HEK293 (cell line): ENCODE measurements around the gene HES2.

Source experiments
- ATF2 ChIP-seq: fragments of 450-650 bp; formaldehyde crosslinking; IDR thresholded peaks from 2 replicates; pipeline ENCODE4 v1.5.1; 2016; ENCODE audit warnings: missing biosample characterization, missing genetic modification characterization, low read depth
- GLI4 ChIP-seq: fragments of 450-650 bp; formaldehyde crosslinking; IDR thresholded peaks from 2 replicates; pipeline ENCODE4 v1.5.1; 2016; ENCODE audit warnings: missing biosample characterization, missing genetic modification characterization
- KLF9 ChIP-seq: fragments of 450-650 bp; formaldehyde crosslinking; IDR thresholded peaks from 2 replicates; pipeline ENCODE4 v1.5.1; 2016; ENCODE audit warnings: missing biosample characterization, missing genetic modification characterization, low read depth
- REST ChIP-seq: fragments of 450-650 bp; formaldehyde crosslinking; IDR thresholded peaks from 2 replicates; pipeline ENCODE4 v1.5.1; 2016; ENCODE audit warnings: missing biosample characterization, missing genetic modification characterization
- SP2 ChIP-seq: fragments of 450-650 bp; formaldehyde crosslinking; IDR thresholded peaks from 2 replicates; pipeline ENCODE4 v1.5.1; 2016; ENCODE audit warnings: missing biosample characterization, missing genetic modification characterization
- ZNF24 ChIP-seq: fragments of 450-650 bp; formaldehyde crosslinking; IDR thresholded peaks from 2 replicates; pipeline ENCODE4 v1.5.1; 2016; ENCODE audit warnings: missing biosample characterization, missing genetic modification characterization
- ZNF510 ChIP-seq: fragments of 450-650 bp; formaldehyde crosslinking; IDR thresholded peaks from 2 replicates; pipeline ENCODE4 v1.5.1; 2018; ENCODE audit warnings: mild to moderate bottlenecking, missing genetic modification characterization, missing biosample characterization; ENCODE audit not compliant: insufficient replicate concordance
- ZNF791 ChIP-seq: fragments of 450-650 bp; formaldehyde crosslinking; IDR thresholded peaks from 2 replicates; pipeline ENCODE4 v1.5.1; 2016; ENCODE audit warnings: missing biosample characterization, missing genetic modification characterization
- TF ChIP-seq, protein P1 (sequence below): fragments of 450-650 bp; formaldehyde crosslinking; IDR thresholded peaks from 2 replicates; pipeline ENCODE4 v1.5.1; 2016; ENCODE audit warnings: missing biosample characterization, missing genetic modification characterization
- TF ChIP-seq, protein P2 (sequence below): fragments of 450-650 bp; formaldehyde crosslinking; IDR thresholded peaks from 2 replicates; pipeline ENCODE4 v1.5.1; 2016; ENCODE audit warnings: missing biosample characterization, missing genetic modification characterization

DNA sequence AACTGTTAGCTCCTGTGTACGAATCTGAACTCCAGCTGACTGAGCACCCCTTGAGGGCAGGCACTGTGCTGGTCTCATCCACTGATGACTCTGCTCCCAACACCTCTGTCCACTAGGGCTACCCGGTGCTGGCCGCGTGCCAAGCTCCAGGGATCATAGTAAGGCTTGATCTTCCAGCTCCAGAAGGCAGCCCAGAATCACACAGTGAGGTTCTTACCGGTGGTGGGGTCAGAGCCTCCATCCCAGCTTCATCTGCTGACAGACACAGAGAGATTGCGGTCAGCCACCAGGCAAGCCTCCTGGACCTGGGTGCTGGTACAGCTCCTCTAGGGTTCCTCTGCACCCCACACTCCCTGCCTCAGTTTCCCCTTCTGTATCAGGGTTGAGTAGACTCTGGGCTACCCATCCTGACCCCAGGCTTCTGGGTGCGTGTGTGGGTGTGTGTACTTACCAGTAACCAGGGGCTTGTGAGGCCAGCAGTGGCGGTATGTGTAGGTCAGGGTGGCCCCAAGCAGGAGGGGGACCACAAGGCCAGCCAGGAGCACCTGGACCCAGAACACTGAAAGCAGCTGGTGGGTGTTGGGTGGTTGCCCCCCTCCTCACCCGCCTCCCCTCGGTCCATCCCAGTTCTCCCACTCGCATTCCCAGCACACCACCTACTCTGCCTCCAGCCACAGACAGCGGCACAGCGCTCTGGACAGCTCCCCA, 42.8 kb upstream of the HES2 start:
- TF ChIP-seq ATF2: no peak
- TF ChIP-seq, protein P1, sequence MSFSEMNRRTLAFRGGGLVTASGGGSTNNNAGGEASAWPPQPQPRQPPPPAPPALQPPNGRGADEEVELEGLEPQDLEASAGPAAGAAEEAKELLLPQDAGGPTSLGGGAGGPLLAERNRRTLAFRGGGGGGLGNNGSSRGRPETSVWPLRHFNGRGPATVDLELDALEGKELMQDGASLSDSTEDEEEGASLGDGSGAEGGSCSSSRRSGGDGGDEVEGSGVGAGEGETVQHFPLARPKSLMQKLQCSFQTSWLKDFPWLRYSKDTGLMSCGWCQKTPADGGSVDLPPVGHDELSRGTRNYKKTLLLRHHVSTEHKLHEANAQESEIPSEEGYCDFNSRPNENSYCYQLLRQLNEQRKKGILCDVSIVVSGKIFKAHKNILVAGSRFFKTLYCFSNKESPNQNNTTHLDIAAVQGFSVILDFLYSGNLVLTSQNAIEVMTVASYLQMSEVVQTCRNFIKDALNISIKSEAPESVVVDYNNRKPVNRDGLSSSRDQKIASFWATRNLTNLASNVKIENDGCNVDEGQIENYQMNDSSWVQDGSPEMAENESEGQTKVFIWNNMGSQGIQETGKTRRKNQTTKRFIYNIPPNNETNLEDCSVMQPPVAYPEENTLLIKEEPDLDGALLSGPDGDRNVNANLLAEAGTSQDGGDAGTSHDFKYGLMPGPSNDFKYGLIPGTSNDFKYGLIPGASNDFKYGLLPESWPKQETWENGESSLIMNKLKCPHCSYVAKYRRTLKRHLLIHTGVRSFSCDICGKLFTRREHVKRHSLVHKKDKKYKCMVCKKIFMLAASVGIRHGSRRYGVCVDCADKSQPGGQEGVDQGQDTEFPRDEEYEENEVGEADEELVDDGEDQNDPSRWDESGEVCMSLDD (tag by site-specific recombination): no peak
- TF ChIP-seq, protein P2, sequence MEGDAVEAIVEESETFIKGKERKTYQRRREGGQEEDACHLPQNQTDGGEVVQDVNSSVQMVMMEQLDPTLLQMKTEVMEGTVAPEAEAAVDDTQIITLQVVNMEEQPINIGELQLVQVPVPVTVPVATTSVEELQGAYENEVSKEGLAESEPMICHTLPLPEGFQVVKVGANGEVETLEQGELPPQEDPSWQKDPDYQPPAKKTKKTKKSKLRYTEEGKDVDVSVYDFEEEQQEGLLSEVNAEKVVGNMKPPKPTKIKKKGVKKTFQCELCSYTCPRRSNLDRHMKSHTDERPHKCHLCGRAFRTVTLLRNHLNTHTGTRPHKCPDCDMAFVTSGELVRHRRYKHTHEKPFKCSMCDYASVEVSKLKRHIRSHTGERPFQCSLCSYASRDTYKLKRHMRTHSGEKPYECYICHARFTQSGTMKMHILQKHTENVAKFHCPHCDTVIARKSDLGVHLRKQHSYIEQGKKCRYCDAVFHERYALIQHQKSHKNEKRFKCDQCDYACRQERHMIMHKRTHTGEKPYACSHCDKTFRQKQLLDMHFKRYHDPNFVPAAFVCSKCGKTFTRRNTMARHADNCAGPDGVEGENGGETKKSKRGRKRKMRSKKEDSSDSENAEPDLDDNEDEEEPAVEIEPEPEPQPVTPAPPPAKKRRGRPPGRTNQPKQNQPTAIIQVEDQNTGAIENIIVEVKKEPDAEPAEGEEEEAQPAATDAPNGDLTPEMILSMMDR (tag by site-specific recombination): peak; percentile 14; the same call in 1 of the 2 replicates
- no peak for TF ChIP-seq ZNF510 (tag by site-specific recombination)
- no peak for TF ChIP-seq GLI4 (tag by site-specific recombination)
- TF ChIP-seq KLF9: no peak
- 0 out of 2 replicates have a peak, but pooled peaks have one; percentile 33 for TF ChIP-seq REST
- no peak for TF ChIP-seq ZNF24 (tag by site-specific recombination)
- TF ChIP-seq SP2 (tag by site-specific recombination): no peak
- TF ChIP-seq ZNF791 (tag by site-specific recombination): no peak
